HG03565 (cell line): Measurements from ENCODE around the gene HBM.
A peak's percentile ranks its signal among the peaks of the same experiment; 100 is the strongest.
"Not testable (repeated sequence)": the region's sequence is repeated elsewhere in the genome, so short reads cannot be mapped to it uniquely, and the experiment has no call there.

ENCODE experiments used
- ATAC-seq: cut with Tn5 transposase; IDR thresholded peaks from one replicate; pipeline ENCODE4 v1.9.1; 2021; ENCODE audit warnings: mild to moderate bottlenecking, moderate library complexity; ENCODE audit not compliant: unreplicated experiment

Gene HBM

GRCh38 chr16:180681-181564 lies 15.1 kb downstream of the HBM start:
- peak; percentile 61 for ATAC-seq

- ATAC-seq = no peak
These were observed 15.8 kb downstream of the HBM start for GRCh38 chr16:181565-182021.

- no peak for ATAC-seq
These were observed 17.2 kb downstream of the HBM start for GRCh38 chr16:183005-183404.

- no peak for ATAC-seq
These were observed 19.4 kb downstream of the HBM start for GRCh38 chr16:185213-185612.

- ATAC-seq = no peak
These were observed 19.9 kb downstream of the HBM start for GRCh38 chr16:185691-186090.

GRCh38 chr16:187330-187729 lies 21.6 kb downstream of the HBM start:
- no peak for ATAC-seq

- ATAC-seq = no peak
These were observed 22.9 kb downstream of the HBM start for GRCh38 chr16:188674-189073.

- no peak for ATAC-seq
These were observed 23.9 kb downstream of the HBM start for GRCh38 chr16:189604-190186.

GRCh38 chr16:191831-192230 lies 26.1 kb downstream of the HBM start:
- ATAC-seq = no peak

- ATAC-seq = no peak
These were observed 26.9 kb downstream of the HBM start for GRCh38 chr16:192686-193085.

GRCh38 chr16:193441-193840 lies 27.7 kb downstream of the HBM start:
- no peak for ATAC-seq

GRCh38 chr16:194516-194915 lies 28.7 kb downstream of the HBM start:
- ATAC-seq = no peak

GRCh38 chr16:200388-200787 lies 34.6 kb downstream of the HBM start:
- ATAC-seq = no peak

GRCh38 chr16:203246-203645 lies 37.5 kb downstream of the HBM start:
- no peak for ATAC-seq

- ATAC-seq = not testable (repeated sequence)
These were observed 38.3 kb downstream of the HBM start for GRCh38 chr16:204046-204445.

GRCh38 chr16:209359-209758 lies 43.6 kb downstream of the HBM start:
- not testable (repeated sequence) for ATAC-seq

- ATAC-seq = not testable (repeated sequence)
These were observed 45.9 kb downstream of the HBM start for GRCh38 chr16:211631-212180.

GRCh38 chr16:212999-213398 lies 47.2 kb downstream of the HBM start:
- ATAC-seq = no peak
